ENCODE measurements around the gene ST7.

GRCh38 chr7:116979430-116979829 lies 26.1 kb downstream of the ST7 start:
- no peak for TF ChIP-seq POLR2AphosphoS5 (IDR thresholded peaks at IDR 0.05)
- no peak for TF ChIP-seq POLR2A (IDR thresholded peaks at IDR 0.05)
- TF ChIP-seq CTCF (IDR thresholded peaks at IDR 0.05): no peak

All from transverse colon (tissue), 4 donors.